ENCODE measurements around the gene CEMIP.

CEMIP gene

DNA sequence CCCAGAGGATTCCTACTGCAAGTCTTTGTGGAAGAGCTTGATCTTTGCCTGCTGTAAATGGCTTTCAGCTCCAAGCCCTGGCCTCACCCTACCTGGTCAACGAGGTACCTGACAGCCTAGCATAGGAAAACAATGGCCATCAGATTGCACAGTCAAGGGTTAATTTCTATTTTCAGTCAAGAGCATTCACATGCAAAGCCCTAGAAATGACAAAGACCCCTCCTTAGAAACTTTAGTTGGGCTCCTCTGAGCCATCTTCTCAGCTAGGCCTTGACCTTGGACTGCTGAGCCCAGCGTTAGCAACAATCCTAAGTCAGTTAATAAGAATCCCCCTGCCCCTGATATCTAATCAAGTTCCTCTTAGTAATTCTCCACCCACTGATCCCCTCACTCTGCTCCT, 192.0 kb downstream of the CEMIP start:
- no peak for DNase-seq (ENCODE audit: low read depth in 4 of 4, low spot score in 1 of 4)

DNA sequence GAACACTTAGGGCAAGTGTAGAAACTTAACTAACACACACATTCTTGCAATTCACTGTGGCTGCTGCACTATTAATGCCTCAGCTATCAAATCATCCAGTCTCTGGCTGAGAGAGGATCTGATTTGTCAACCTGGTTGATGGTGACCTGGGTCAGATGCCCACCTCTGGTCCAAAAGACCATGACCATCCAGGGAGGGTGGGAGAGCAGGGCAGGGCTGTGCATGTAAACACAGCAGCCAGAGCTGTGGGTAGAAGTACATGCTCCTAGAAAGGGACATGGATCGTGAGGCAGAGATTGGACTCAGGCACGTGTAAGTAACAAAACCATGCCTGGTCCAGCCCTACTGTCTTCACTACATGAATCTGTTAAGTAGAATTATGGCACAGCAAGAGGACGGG, 193.1 kb downstream of the CEMIP start:
- no peak for DNase-seq (ENCODE audit: low read depth in 4 of 4, low spot score in 1 of 4)

DNA sequence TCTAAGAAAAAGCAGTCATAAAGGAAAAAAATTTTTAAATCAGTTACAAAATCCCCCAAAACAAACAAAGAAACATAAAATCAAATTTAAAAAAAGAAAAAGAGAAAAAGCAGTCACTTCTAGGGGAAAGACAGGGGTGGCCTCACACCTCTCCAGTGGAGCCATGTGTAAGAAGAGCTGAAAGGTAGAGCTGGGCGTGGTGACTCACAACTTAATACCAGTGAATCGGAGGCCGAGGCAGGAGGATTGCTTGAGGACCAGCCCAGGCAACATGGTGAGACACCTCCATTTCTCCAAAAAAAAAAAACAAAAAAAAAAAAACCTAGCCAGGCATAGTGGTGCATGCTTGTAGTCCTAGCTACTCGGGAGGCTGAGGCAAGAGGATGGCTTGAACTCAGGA, 195.7 kb downstream of the CEMIP start:
- no peak for DNase-seq (ENCODE audit: low read depth in 4 of 4, low spot score in 1 of 4)

DNA sequence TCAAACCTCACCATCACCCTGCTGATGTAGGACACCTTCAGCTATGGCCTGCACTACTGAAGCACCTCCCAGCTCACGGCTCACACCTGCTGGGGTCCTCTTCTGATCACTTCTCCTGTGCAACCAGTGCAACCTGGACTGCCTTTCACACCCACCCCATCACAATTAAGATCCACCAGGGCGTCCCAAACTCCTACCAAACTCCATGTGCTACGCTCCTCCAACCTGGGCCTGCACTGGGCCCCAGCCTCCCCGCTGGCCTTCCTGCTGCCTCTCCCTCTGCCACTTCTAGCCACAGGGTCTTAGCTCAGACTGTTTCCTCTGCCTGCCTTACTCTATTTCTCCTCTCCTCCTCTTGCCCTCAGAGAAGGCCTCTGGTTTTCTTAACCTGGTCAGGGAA, 197.7 kb downstream of the CEMIP start:
- no peak for DNase-seq (ENCODE audit: low read depth in 4 of 4, low spot score in 1 of 4)

DNA sequence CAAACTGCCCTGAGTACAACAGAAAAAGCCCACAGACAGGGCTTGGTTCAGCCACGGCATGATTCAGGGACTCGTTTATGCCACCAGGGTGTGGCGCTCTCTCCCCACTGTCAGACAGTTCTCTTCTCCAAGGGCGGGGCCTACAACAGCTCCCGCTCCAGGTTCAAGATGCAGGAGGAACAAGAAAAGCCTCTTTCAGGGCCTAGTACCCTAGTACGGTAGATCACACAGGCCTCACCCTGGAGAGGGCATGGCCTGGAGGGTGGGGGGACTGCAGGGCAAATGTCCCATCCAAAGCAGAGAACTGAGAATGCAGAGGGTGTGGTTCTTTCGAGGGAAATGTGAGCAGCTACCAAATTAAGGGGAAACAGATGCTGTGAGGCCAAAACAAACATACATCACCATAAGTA, 198.5 kb downstream of the CEMIP start:
- no peak for DNase-seq (ENCODE audit: low read depth in 4 of 4, low spot score in 1 of 4)

DNA sequence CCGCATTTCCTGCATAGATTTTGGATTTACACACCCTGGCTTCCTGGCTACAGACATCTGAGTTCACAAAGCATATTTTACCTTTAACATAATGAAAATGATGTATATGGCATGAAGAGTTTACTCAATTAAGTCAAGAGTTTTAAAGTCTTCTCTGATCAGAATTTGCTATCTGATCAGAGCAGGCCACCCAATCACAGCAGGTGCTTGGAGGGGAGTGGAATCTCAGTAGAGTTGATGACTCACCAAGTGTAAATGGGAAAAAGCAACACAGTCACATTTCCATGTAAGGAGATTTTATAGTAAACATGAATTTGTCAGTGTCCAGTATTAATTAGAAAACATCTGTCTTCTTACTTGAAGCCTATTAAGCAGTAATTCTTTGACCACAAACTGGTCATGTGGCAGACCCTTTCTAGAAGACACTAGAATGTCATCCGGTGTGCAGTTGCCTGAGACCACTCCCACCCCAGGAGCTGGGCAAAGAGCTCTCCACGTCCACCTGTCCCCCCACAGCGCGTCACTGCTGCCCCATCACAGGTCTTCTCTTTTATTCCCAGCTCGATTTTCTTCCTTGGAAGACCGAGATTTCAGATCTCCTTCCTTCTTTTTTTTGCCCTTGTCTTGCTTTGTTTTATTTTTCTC, 199.6 kb downstream of the CEMIP start:
- DNase-seq (ENCODE audit: low read depth in 4 of 4, low spot score in 1 of 4), result no peak

DNA sequence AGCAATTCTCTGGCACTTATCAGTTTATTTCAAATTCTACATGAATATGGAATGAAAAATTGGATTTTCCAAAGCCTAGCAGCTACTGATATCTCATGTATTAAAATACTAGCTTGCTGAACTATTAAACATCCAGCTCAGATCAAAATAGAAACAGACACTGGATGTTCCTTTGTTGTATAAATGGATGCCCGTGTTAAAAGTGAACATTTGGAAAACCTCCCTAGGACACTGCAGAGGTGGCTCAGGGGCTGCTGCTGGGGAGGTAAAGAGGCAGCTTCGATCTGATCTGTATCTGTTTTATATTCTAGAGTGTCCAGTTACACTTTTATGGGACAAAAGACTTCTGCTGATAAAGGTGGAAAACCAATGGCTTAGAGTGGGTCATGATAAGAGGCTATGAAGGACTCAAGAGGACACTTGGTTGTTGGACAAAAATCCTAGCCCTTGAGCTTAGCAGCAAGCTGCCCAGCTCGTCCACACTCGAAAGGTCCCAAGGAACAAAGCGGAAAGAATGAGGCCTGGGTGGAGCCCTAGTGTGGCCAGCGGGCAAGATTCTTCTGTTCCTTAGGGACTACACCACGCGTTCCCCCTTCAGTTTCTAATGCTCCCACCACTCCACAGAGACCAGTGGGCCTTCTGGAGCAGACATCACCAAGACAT, 200.5 kb downstream of the CEMIP start:
- no peak for DNase-seq (ENCODE audit: low read depth in 4 of 4, low spot score in 1 of 4)

DNA sequence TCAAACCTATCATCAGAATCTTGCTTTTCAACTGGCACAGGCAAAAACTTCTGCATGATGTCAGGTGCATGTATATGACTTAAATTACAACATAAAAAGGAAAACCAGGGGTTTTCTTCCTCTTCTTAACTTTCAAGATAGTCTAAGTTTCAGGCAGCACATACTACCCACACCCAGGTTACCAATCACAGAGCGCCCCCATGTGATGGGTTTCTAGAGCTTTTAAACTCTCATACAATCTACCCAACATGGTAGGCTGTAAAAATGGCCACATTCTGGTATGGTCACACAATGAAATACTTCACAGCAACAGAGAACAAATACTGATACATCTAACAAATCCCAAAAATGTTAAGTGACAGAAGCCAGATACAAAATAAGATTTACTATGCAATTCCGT, 203.0 kb downstream of the CEMIP start:
- no peak for DNase-seq (ENCODE audit: low read depth in 4 of 4, low spot score in 1 of 4)

DNA sequence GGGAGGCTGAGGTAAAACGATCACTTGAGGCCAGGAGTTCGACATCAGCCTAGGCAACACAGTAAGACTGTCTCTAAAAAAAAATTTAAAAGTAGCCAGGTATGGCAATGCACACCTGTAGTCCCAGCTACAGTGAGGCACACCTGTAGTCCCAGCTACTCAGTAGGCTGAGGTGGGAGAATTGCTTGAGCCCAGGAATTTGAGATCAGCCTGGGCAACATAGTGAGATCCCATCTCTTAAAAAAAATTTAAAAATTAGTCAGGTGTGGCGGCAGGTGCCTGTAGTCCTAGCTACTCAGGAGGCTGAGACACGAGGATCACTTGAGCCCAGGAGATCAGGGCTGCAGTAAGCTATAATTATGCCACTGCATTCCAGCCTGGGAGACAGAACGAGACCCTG, 203.7 kb downstream of the CEMIP start:
- DNase-seq (ENCODE audit: low read depth in 4 of 4, low spot score in 1 of 4), result no peak

DNA sequence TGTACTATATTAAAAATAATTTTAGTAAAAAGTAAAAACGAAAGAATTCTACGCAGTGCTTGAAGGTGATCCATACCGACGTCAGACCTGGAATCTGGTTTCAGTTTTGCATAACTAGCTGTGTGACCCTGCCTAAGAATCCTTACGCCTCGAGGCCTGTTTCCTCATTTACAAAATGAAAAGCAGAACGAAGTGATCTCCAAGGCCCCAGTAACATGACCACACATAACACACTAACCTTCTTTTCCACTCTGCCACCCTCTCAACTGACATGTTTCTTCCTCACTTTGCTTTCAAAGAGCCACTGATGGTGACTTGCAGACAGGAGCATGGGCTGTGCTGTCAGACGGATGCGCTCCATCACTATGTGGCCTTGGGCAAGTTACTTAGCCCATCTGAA, 205.7 kb downstream of the CEMIP start:
- no peak for DNase-seq (ENCODE audit: low read depth in 4 of 4, low spot score in 1 of 4)

DNA sequence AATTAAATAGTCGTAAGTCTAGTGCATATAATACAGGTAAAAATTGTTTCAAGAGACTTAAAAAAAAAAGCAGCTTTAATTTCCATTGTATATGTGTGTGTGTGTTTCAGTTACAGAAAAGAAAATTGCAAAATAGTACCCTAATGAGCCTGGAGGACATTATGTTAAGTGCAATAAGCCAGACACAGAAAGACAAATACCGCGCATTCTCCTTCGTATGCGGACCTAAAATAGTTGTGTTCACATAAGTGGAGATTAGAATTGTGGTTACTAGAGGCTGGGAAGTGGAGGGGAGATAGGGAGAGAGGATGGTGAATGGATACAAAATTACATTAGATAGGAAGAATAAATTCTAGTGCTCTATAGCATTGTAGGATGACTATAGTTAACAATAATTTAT, 206.8 kb downstream of the CEMIP start:
- no peak for DNase-seq (ENCODE audit: low read depth in 4 of 4, low spot score in 1 of 4)

DNA sequence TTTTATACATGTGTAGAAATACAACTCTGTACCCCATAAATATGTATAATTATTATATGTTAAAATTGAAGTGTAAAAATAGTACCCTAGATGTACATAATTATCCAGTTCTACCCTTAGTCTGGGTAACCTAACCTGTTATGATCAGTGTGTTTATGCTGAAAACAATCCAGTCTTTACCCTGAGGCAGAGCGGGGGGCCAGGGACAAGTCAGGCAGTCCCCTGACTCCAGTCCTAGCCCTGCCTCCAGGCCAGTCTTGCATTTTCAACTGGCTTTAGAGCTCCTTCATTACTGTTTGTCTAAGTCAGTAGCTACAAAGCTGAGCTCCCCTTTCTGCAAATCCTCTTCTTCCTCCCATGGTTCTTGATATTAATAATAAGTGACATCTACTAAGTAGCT, 207.3 kb downstream of the CEMIP start:
- no peak for DNase-seq (ENCODE audit: low read depth in 4 of 4, low spot score in 1 of 4)

DNA sequence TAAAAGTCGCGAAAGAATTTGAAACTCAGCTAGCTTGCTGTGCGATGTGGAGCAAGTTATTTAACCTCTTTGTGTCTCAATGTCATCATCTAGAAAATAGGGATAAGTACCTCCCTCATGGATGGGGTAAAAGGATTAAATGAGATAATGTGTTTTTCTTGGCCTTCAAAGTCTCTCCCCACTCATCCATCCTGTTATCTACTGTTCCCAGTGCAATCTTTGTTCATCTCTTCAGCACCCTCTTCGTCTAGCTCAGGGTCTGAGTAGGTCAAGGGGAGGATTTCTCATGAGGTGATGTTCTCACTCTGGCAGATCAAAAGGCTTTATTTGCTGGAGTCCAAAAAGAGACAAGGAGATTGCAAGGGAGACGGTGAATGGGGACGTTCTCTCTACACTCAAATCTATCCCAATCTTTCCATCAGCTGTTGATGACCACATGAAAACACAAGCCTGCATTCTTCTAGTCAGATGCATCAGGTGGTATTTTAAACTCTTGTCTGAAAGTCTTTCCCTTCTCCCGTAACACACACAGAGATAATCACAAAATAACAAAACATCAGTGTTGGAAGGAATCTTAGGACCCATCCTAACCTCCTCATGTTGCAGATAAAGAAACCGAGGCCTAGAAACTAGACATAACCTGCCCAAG, 209.1 kb downstream of the CEMIP start:
- no peak for DNase-seq (ENCODE audit: low read depth in 4 of 4, low spot score in 1 of 4)

DNA sequence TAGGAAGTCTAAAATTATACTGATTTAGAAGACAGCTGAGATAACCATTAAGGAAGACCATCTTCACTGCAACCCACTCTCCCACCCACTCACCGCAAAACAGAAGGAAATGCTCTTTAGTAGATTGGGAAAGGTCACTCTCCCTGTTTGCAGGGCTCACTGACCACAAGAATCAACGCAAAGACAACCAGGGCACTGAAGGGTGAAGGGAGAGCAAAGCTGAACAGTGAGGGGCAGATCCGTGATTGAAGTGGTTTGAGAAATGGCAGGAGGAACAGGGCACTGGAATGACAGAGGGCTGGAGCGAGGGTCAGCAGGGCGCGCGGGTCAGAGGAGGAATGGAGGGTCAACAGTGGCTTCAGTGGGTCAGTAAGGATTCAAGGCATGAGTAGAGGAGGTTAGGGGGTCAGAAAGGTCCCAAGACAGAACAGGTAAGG, 209.9 kb downstream of the CEMIP start:
- no peak for DNase-seq (ENCODE audit: low read depth in 4 of 4, low spot score in 1 of 4)

DNA sequence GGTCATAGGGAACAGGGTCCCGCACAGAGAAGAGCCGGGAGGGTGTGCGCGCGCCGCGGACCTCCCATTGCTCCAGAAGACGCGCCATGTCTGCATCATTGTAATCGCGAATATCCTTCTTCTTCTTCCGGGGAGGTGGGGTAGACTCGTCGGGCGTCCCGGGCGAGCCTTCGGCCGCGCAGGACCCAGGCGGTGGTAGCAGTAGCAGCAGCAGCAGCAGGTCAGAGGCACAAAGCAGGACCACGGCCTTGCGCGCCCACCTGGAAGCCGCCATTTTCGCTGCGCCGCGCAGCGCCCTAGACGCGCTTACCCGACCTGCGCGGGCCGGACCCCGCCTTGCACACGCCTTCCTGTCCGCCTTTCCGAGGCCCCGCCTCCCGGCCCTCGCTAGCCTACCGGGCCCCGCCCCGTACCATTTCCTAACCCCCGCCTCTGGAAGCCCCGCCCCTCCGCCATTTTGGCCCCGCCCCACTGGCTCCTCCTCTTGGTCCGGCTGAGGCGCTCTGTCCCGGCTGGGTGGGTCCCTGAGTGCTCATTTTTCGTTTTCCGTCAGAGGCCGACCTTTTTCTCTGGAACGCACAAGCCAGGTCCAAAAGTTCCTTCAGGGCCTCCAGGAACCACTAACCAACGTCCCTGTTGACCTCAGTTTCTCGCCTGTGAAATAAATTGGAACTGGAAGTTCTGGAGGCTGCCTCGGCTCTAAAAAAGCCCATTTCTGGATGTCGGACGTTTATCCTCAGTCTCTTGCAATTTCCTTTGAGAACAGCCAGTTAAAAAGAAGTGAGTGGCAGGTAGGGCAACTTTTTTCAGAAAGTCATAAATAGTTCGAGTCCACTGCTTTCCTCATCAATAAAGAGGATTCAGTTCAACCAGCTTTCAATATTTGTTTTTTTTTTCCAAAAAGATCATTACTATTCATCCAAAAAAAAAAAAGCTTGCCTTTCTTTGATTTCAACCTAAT, 210.6 kb downstream of the CEMIP start, which contains the start of gene MESD:
TSS of gene MESD (minus strand) at position 302 of the 961 bp plus-strand sequence. CDS start at position 274, 28 bp downstream.
- DNase-seq (ENCODE audit: low read depth in 4 of 4, low spot score in 1 of 4), result peak; percentile 97 to 100 (median 98)

DNA sequence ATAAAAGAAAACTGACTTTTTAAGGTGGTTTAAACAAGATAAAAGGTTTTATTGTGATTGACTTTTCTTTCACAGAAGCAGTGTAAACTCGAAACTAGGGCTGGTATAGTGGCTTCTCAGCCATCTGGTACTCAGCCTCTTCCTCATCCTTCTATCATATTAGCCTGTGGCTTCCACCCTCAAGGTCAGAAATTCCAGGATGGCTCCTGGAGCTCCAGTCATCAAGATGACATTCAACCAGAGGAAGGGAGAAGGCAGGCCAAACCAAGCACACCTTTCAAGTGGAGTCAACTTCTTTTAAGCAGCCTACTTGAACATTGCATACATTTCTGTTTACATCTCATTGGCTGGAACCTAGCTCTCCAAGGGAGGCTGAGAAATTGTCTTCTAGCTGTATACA, 211.8 kb downstream of the CEMIP start:
- DNase-seq (ENCODE audit: low read depth in 4 of 4, low spot score in 1 of 4), result no peak

DNA sequence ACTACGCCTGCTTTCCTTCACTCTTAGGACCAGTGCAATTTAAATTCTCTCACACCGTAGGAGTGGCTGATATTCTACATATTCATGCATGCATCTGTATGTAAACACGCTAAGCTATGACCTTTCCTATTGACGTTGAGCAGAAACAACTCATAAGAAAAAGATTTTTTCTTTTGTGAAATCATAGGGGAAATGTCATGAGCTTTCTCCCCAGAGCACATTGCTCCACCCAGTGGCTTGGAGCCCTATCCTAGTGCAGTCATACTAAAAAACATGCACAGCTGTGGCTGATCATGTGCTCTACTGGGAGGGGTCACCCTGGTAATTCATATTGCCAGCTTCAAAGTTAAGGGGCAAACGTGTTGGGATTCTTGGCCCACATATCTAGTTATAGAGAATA, 212.3 kb downstream of the CEMIP start:
- no peak for DNase-seq (ENCODE audit: low read depth in 4 of 4, low spot score in 1 of 4)

DNA sequence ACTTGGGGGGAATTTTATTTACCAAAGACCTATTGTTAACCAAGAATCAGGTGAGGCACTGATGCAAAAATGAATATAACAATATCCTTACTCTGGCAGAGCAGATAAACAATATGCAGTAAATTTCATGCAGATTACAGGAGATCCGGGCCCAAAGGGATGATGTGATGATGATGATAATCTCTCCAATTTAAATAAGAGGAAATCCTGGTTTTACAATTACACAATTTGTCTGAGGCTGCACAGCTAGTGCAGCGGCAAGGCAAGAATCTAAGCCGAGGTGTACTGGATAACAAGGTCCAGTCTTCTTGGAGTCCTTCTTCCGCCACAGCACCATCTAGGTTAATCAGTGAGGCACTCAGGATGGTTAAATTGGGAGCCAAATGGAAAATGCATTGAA, 212.8 kb downstream of the CEMIP start:
- DNase-seq (ENCODE audit: low read depth in 4 of 4, low spot score in 1 of 4), result no peak

DNA sequence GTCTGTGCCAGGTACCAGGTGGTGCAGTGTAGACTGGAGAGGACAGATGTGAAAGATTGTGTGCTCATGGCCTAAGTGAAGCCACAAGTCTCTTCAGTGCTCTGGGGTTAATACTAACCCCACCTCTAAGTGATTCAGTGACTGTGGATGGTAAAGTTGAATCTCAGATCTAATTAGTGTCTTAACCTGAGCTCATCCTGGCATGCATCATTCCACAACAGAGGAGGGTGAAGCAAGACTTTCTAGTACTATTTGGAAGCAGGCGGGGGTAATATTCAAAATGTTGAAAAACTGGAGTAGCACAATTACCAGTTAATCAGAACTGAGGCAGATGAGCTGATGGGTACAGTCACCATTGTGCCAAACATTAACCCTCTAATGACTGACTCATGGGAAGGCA, 213.3 kb downstream of the CEMIP start:
- DNase-seq (ENCODE audit: low read depth in 4 of 4, low spot score in 1 of 4), result no peak

DNA sequence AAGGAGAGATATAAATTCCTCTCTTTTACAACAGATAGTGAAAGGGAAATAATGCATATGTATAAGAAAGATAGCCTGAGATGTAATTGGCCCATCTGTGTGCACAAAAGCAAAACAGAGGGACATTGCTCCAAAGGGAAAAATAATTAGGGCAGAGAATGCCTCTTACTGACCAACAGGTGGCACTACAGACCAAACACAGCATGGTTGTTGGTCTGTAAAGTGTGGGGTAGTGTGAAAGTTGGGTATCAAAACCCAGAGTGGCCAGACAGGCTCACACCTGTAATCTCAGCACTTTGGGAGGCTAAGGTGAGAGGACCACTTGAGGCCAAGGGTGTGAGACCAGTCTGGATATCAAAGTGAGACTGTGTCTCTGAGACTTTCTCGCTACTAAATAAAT, 217.1 kb downstream of the CEMIP start:
- no peak for DNase-seq (ENCODE audit: low read depth in 4 of 4, low spot score in 1 of 4)

DNA sequence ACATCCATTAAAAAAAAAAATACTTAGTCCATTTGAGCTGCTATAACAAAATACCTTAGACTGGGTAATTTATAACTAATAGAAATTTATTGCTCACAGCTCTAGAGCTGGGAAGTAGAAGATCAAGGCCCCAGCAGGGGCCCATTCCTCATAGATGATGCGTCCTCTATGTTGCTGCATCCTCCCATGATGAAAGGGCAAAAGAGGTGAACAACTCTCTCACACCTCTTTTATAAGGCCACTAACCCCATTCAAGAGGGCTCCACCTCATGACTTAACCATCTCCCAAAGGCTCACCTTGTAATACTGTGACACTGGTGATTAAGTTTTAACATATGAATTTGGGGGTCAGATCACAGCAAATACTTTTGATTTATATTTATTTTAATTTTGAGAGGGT, 218.5 kb downstream of the CEMIP start:
- no peak for DNase-seq (ENCODE audit: low read depth in 4 of 4, low spot score in 1 of 4)

Measured in stimulated activated CD4-positive, alpha-beta T cell treated with anti-CD3 and anti-CD28 coated beads, Interleukin-1b, Interleukin-23, amount 100 ng/mL, for 24 hours (primary cell).